K562 (cell line): Measurements from ENCODE around the gene GP1BB. TPM values are rescaled to one million over a fixed set of nuclear protein-coding genes. Genes with fewer than 3 reads are reported as not detected.

ENCODE experiments used
- C11orf30 ChIP-seq: fragments of 450-650 bp; IDR thresholded peaks from 2 replicates; pipeline ENCODE4 v1.6.1; 2016; ENCODE audit warnings: low read depth, mild to moderate bottlenecking
- E2F8 ChIP-seq: fragments of 450-650 bp; IDR thresholded peaks from 2 replicates; pipeline ENCODE4 v1.7.1; 2018; ENCODE audit warnings: mild to moderate bottlenecking, low read depth; ENCODE audit not compliant: partially characterized antibody
- EWSR1 ChIP-seq: fragments of 450-650 bp; IDR thresholded peaks from 2 replicates; pipeline ENCODE4 v1.6.1; 2018; ENCODE audit warnings: borderline replicate concordance, mild to moderate bottlenecking, low read depth, moderate library complexity; ENCODE audit not compliant: partially characterized antibody
- GABPB1 ChIP-seq: sonication (generic); formaldehyde crosslinking; IDR thresholded peaks from 2 replicates; pipeline ENCODE4 v1.8.0; 2022; ENCODE audit warnings: mild to moderate bottlenecking, missing genetic modification reagents
- HBP1 ChIP-seq: fragments of 450-650 bp; formaldehyde crosslinking; IDR thresholded peaks from 2 replicates; pipeline ENCODE4 v1.4.0; 2022; ENCODE audit warnings: missing genetic modification characterization
- HES1 ChIP-seq: fragments of 450-650 bp; IDR thresholded peaks from 2 replicates; pipeline ENCODE4 v1.6.1; 2016; ENCODE audit warnings: low read depth, mild to moderate bottlenecking, moderate library complexity
- HMG20A ChIP-seq: fragments of 450-650 bp; formaldehyde crosslinking; conservative IDR thresholded peaks from 2 replicates; pipeline ENCODE4 v1.4.0; 2020; ENCODE audit warnings: mild to moderate bottlenecking, mixed read lengths
- HNRNPLL ChIP-seq: fragments of 200-400 bp; formaldehyde crosslinking; IDR thresholded peaks from 2 replicates; pipeline ENCODE4 v1.6.1; 2017; ENCODE audit warnings: low read length, low read depth, mild to moderate bottlenecking; ENCODE audit not compliant: poor library complexity, severe bottlenecking
- IRF9 ChIP-seq: fragments of 450-650 bp; IDR thresholded peaks from 2 replicates; pipeline ENCODE4 v1.6.1; 2016; ENCODE audit warnings: missing biosample characterization, missing genetic modification characterization
- NCOA2 ChIP-seq, 2 experiments: fragments of 450-650 bp; IDR thresholded peaks; 2 replicates each; pipeline ENCODE4 v1.6.1; 2018; ENCODE audit warnings: mild to moderate bottlenecking in 2 of 2, moderate library complexity in 1 of 2; ENCODE audit not compliant: partially characterized antibody in 2 of 2
- NR1H2 ChIP-seq: sonication (generic); formaldehyde crosslinking; IDR thresholded peaks from 2 replicates; pipeline ENCODE4 v1.4.0; 2020; ENCODE audit warnings: mild to moderate bottlenecking, missing genetic modification reagents
- PHTF2 ChIP-seq: fragments of 250-450 bp; sonication (Bioruptor Pico); IDR thresholded peaks from 2 replicates; pipeline ENCODE4 v1.5.0; 2021; ENCODE audit warnings: mild to moderate bottlenecking
- RBM17 ChIP-seq: fragments of 200-400 bp; formaldehyde crosslinking; IDR thresholded peaks from 2 replicates; pipeline ENCODE4 v1.6.1; 2017; ENCODE audit warnings: low read depth, mild to moderate bottlenecking, low read length, borderline replicate concordance
- RFX7 ChIP-seq: fragments of 250-450 bp; sonication (Bioruptor Pico); IDR thresholded peaks from 2 replicates; pipeline ENCODE4 v1.5.1; 2021; ENCODE audit warnings: mild to moderate bottlenecking
- SIN3A ChIP-seq, 2 experiments: fragments of 150-350 bp in 1 of 2; IDR thresholded peaks; 2 replicates each; pipeline ENCODE4 v1.6.1; 2011 to 2016; ENCODE audit warnings: borderline replicate concordance in 2 of 2, low read depth in 2 of 2, low read length in 2 of 2, mild to moderate bottlenecking in 2 of 2, moderate library complexity in 2 of 2; ENCODE audit not compliant: control insufficient read depth in 1 of 2
- SMARCA4 ChIP-seq: fragments of 450-650 bp; IDR thresholded peaks from 2 replicates; pipeline ENCODE4 v1.6.1; 2016
- U2AF1 ChIP-seq: fragments of 200-400 bp; formaldehyde crosslinking; optimal IDR thresholded peaks from 2 replicates; pipeline ENCODE3; 2017; ENCODE audit warnings: mild to moderate bottlenecking, low read depth, low read length, moderate library complexity
- XRCC3 ChIP-seq: fragments of 450-650 bp; IDR thresholded peaks from 2 replicates; pipeline ENCODE4 v1.6.1; 2017; ENCODE audit warnings: mild to moderate bottlenecking, moderate library complexity
- ZNF263 ChIP-seq: sonication (generic); formaldehyde crosslinking; IDR thresholded peaks from 2 replicates; pipeline ENCODE4 v1.8.0; 2022; ENCODE audit warnings: mild to moderate bottlenecking, missing genetic modification reagents, borderline replicate concordance
- ZNF444 ChIP-seq: fragments of 250-450 bp; sonication (Bioruptor Pico); IDR thresholded peaks from 2 replicates; pipeline ENCODE4 v1.4.0; 2020; ENCODE audit warnings: mild to moderate bottlenecking, moderate library complexity
- ZNF655 ChIP-seq: fragments of 250-450 bp; sonication (Bioruptor Pico); IDR thresholded peaks from 2 replicates; pipeline ENCODE4 v1.5.0; 2021
- polyA plus RNA-seq, 8 experiments: library from polyadenylated mRNA; depleted of rRNA in 4 of 8; stranded (reverse) in 5 of 8; unstranded in 3 of 8; fragments of >200 nt; fragmentation: Nextera tagmentation in 2 of 8; fragmentation: Illumina TruSeq in 1 of 8; extraction: Ambion mirVana in 2 of 8; extraction: Trizol in 1 of 8; gene quantifications; 2 replicates each; pipeline versions ENCODE4 v1.2.1 to v1.2.3, GENCODE V29; 2011 to 2014; ENCODE audit warnings: inconsistent platforms in 1 of 8, missing spikeins in 1 of 8
- total RNA-seq, 7 experiments: library from RNA; depleted of rRNA in 6 of 7; stranded (reverse); fragments of >200 nt in 6 of 7; fragmentation: Illumina TruSeq in 2 of 7; extraction: Trizol in 2 of 7; gene quantifications; 2 replicates each; pipeline versions ENCODE4 v1.2.1 to v1.2.3, GENCODE V29; 2011 to 2021; ENCODE audit warnings: low replicate concordance in 1 of 7

The GP1BB gene
- total and polyA plus RNA-seq, 9 of the 15 experiments (the other 6 are each of a cell fraction or from before 2014, with no cell fraction given) = 0.69 to 162 (median 2.8) TPM

GRCh38 chr22:19717691-19718455 is 5.5 kb upstream of the GP1BB start (continued):
- TF ChIP-seq E2F8 = no peak
- no peak for TF ChIP-seq C11orf30
- TF ChIP-seq RBM17 = no peak
- TF ChIP-seq NCOA2 (IDR thresholded peaks at IDR 0.05; ENCODE audit: partially characterized antibody in 2 of 2) = no peak
- TF ChIP-seq HNRNPLL = peak; percentile 83
- no peak for TF ChIP-seq GABPB1 (CRISPR knock-in tag)
- no peak for TF ChIP-seq U2AF1
- TF ChIP-seq EWSR1 = no peak
- TF ChIP-seq NR1H2 (CRISPR knock-in tag) = no peak
- peak; percentile 29; the same call in 1 of the 2 replicates for TF ChIP-seq IRF9 (tag)
- no peak for TF ChIP-seq HBP1
- no peak for TF ChIP-seq ZNF263
- no peak for TF ChIP-seq XRCC3
- peak; percentile 28; the same call in 1 of the 2 replicates for TF ChIP-seq PHTF2 (CRISPR knock-in tag)
- no peak for TF ChIP-seq HES1
- no peak for TF ChIP-seq SMARCA4
- TF ChIP-seq ZNF655 (CRISPR knock-in tag) = no peak
- no peak for TF ChIP-seq ZNF444 (CRISPR knock-in tag)
- 0 out of 2 replicates have a peak, but pooled peaks have one; percentile 19 for TF ChIP-seq RFX7 (CRISPR knock-in tag)
- TF ChIP-seq HMG20A (CRISPR knock-in tag) = no peak
- peak in 1 of 2 experiments; percentile 95; a peak in 1 of 4 replicates for TF ChIP-seq SIN3A (IDR thresholded peaks at IDR 0.05; ENCODE audit: borderline replicate concordance in 2 of 2, control insufficient read depth in 1 of 2, low read depth in 2 of 2, low read length in 2 of 2)
